PC-3 (cell line): Measurements from ENCODE around the gene NUDT22.

Experiments
- CTCF ChIP-seq: fragments of 300-600 bp; sonication (generic); conservative IDR thresholded peaks from 2 replicates; pipeline ENCODE4 v1.5.1; 2017; ENCODE audit warnings: antibody characterized with exemption, low read depth, mild to moderate bottlenecking, low read length
- EZH2 ChIP-seq: fragments of 300-600 bp; sonication (generic); IDR thresholded peaks from one replicate; pipeline ENCODE4 v1.6.1; 2017; ENCODE audit warnings: antibody characterized with exemption, mild to moderate bottlenecking, low read length; ENCODE audit not compliant: unreplicated experiment

- no peak for TF ChIP-seq CTCF
- no peak for TF ChIP-seq EZH2
These were observed 1.4 kb downstream of the NUDT22 start for GRCh38 chr11:64227405-64227956.
